H9 (cell line): ENCODE results near the gene SCN1A. TPM values are rescaled to one million over a fixed set of nuclear protein-coding genes. Genes with fewer than 3 reads are reported as not detected.

Experiments
- DNase-seq: peaks from one replicate; pipeline ENCODE4 v3.0.0-alpha.2; 2017
- H2AFZ ChIP-seq: one replicate; pipeline ENCODE4 v1.6.1; 2013; ENCODE audit warnings: mild to moderate bottlenecking, low read length, control low read depth, moderate library complexity
- H2AK5ac ChIP-seq: 2 replicates; pipeline ENCODE4 v1.6.1; 2013; ENCODE audit warnings: low read length, control low read depth, mixed read lengths; ENCODE audit not compliant: insufficient read length
- H2BK120ac ChIP-seq: one replicate; pipeline ENCODE4 v1.6.1; 2013; ENCODE audit warnings: low read depth, mild to moderate bottlenecking, low read length, control low read depth, inconsistent platforms; ENCODE audit not compliant: poor library complexity, severe bottlenecking
- H2BK12ac ChIP-seq: 2 replicates; pipeline ENCODE4 v1.6.1; 2013; ENCODE audit warnings: low read length, control low read depth, mixed read lengths, low read depth; ENCODE audit not compliant: insufficient read length
- H2BK15ac ChIP-seq: 2 replicates; pipeline ENCODE4 v1.6.1; 2013; ENCODE audit warnings: low read depth, low read length, control low read depth
- H2BK20ac ChIP-seq: one replicate; pipeline ENCODE4 v1.6.1; 2013; ENCODE audit warnings: low read depth, mild to moderate bottlenecking, low read length, control low read depth, inconsistent platforms; ENCODE audit not compliant: poor library complexity, severe bottlenecking
- H2BK5ac ChIP-seq: 2 replicates; pipeline ENCODE4 v1.6.1; 2013; ENCODE audit warnings: low read length, control low read depth, mixed read lengths; ENCODE audit not compliant: insufficient read length
- H3K14ac ChIP-seq: 2 replicates; pipeline ENCODE4 v1.6.1; 2013; ENCODE audit warnings: low read length, control low read depth; ENCODE audit not compliant: insufficient read depth
- H3K18ac ChIP-seq: 2 replicates; pipeline ENCODE4 v1.6.1; 2013; ENCODE audit warnings: low read depth, mild to moderate bottlenecking, mixed read lengths, low read length, control low read depth; ENCODE audit not compliant: insufficient read length
- H3K23ac ChIP-seq: 2 replicates; pipeline ENCODE4 v1.6.1; 2013; ENCODE audit warnings: low read length, control low read depth, mixed read lengths, low read depth; ENCODE audit not compliant: insufficient read length
- H3K23me2 ChIP-seq: 2 replicates; pipeline ENCODE4 v1.6.1; 2013; ENCODE audit warnings: low read depth, mild to moderate bottlenecking, mixed read lengths, low read length, control low read depth; ENCODE audit not compliant: insufficient read length, poor library complexity, severe bottlenecking
- H3K27ac ChIP-seq: 2 replicates; pipeline ENCODE4 v1.5.1; 2013; ENCODE audit warnings: low read length, control low read depth, mixed read lengths, low read depth; ENCODE audit not compliant: insufficient read length
- H3K27me3 ChIP-seq: 2 replicates; pipeline ENCODE4 v1.6.1; 2013; ENCODE audit warnings: low read length, control low read depth, inconsistent platforms; ENCODE audit not compliant: insufficient read depth
- H3K4ac ChIP-seq: 2 replicates; pipeline ENCODE4 v1.6.1; 2013; ENCODE audit warnings: low read depth, mild to moderate bottlenecking, control low read depth, inconsistent platforms, low read length, moderate library complexity
- H3K4me1 ChIP-seq: 2 replicates; pipeline ENCODE4 v1.6.1; 2013; ENCODE audit warnings: low read length, control low read depth, inconsistent platforms; ENCODE audit not compliant: insufficient read depth
- H3K4me2 ChIP-seq: 2 replicates; pipeline ENCODE4 v1.6.1; 2013; ENCODE audit warnings: low read length, control low read depth, mixed read lengths; ENCODE audit not compliant: insufficient read length, insufficient read depth
- H3K56ac ChIP-seq: 2 replicates; pipeline ENCODE4 v1.6.1; 2013; ENCODE audit warnings: low read depth, mild to moderate bottlenecking, mixed read lengths, low read length, control low read depth; ENCODE audit not compliant: insufficient read length
- H3K79me1 ChIP-seq: 2 replicates; pipeline ENCODE4 v1.6.1; 2013; ENCODE audit warnings: low read depth, mild to moderate bottlenecking, moderate library complexity, low read length, control low read depth, inconsistent platforms; ENCODE audit not compliant: insufficient read depth, poor library complexity, severe bottlenecking
- H3K79me2 ChIP-seq: 2 replicates; pipeline ENCODE4 v1.6.1; 2013; ENCODE audit warnings: low read length, control low read depth, inconsistent platforms; ENCODE audit not compliant: insufficient read depth
- H3K9ac ChIP-seq: 2 replicates; pipeline ENCODE4 v1.6.1; 2013; ENCODE audit warnings: low read length, control low read depth, mixed read lengths; ENCODE audit not compliant: insufficient read length; ENCODE audit errors: extremely low read depth
- H3K9me3 ChIP-seq: one replicate; pipeline ENCODE4 v1.6.1; 2013; ENCODE audit warnings: low read depth, low read length, inconsistent platforms; ENCODE audit not compliant: control insufficient read depth
- H3T11ph ChIP-seq: one replicate; pipeline ENCODE4 v1.6.1; 2013; ENCODE audit warnings: mild to moderate bottlenecking, low read length, control low read depth, inconsistent platforms
- H4K20me1 ChIP-seq: one replicate; pipeline ENCODE4 v1.6.1; 2013; ENCODE audit not compliant: control insufficient read depth, insufficient read length, insufficient read depth
- H4K5ac ChIP-seq: 2 replicates; pipeline ENCODE4 v1.6.1; 2013; ENCODE audit warnings: low read depth, mild to moderate bottlenecking, mixed read lengths, low read length, control low read depth; ENCODE audit not compliant: insufficient read length
- H4K8ac ChIP-seq: replicated peaks from 2 replicates; pipeline ENCODE4 v1.6.1; 2013; ENCODE audit warnings: low read length, control low read depth, mixed read lengths, low read depth; ENCODE audit not compliant: insufficient read length
- H4K91ac ChIP-seq: 2 replicates; pipeline ENCODE4 v1.6.1; 2013; ENCODE audit warnings: low read depth, mild to moderate bottlenecking, moderate library complexity, mixed read lengths, low read length, control low read depth; ENCODE audit not compliant: insufficient read length
- H3K27ac Mint-ChIP-seq, 3 experiments: 2 replicates in 2 of 3; 3 replicates in 1 of 3; pipeline ENCODE4 v1.8.0; 2020 to 2021; ENCODE audit warnings: mixed read lengths in 3 of 3, mild to moderate bottlenecking in 1 of 3, moderate library complexity in 1 of 3
- H3K27me3 Mint-ChIP-seq: 2 replicates; pipeline ENCODE4 v1.8.0; 2021; ENCODE audit warnings: low read depth, mild to moderate bottlenecking, moderate library complexity, mixed read lengths
- H3K36me3 Mint-ChIP-seq, 3 experiments: 2 replicates in 2 of 3; 3 replicates in 1 of 3; pipeline ENCODE4 v1.8.0; 2020 to 2021; ENCODE audit warnings: low read depth in 3 of 3, mixed read lengths in 3 of 3; ENCODE audit not compliant: insufficient read depth in 1 of 3
- H3K4me1 Mint-ChIP-seq, 2 experiments: 2 replicates each; pipeline ENCODE4 v1.8.0; 2020; ENCODE audit warnings: mixed read lengths in 2 of 2
- H3K4me3 Mint-ChIP-seq, 2 experiments: 2 replicates in 1 of 2; 3 replicates in 1 of 2; pipeline ENCODE4 v1.8.0; 2020 to 2021; ENCODE audit warnings: mild to moderate bottlenecking in 2 of 2, mixed read lengths in 2 of 2, moderate library complexity in 1 of 2
- H3K9me3 Mint-ChIP-seq, 2 experiments: 2 replicates in 1 of 2; 3 replicates in 1 of 2; pipeline ENCODE4 v1.8.0; 2020; ENCODE audit warnings: mild to moderate bottlenecking in 2 of 2, mixed read lengths in 2 of 2, moderate library complexity in 1 of 2
- WGBS: extraction: QIAGEN DNeasy Blood & Tissue Kit; methylation state at CpG from one replicate; pipeline ENCODE4 v1.1.7; 2013; ENCODE audit warnings: missing lambda C conversion rate, low lambda C conversion rate, mixed read lengths; ENCODE audit not compliant: insufficient read length; ENCODE audit errors: extremely low coverage; 5-methylcytosine and 5-hydroxymethylcytosine counted together
- total RNA-seq: library from RNA; stranded (reverse); gene quantifications from 2 replicates; pipeline ENCODE4 v1.2.1, GENCODE V29; 2021
- TF ChIP-seq, protein P1 (sequence below): fragments of 200-600 bp; sonication (generic); conservative IDR thresholded peaks from 3 replicates; pipeline ENCODE4 v1.8.0; 2021; ENCODE audit warnings: antibody characterized with exemption, mild to moderate bottlenecking

The SCN1A gene
- total RNA-seq, 1 experiment from 2014 or later: 0.13 TPM

DNA sequence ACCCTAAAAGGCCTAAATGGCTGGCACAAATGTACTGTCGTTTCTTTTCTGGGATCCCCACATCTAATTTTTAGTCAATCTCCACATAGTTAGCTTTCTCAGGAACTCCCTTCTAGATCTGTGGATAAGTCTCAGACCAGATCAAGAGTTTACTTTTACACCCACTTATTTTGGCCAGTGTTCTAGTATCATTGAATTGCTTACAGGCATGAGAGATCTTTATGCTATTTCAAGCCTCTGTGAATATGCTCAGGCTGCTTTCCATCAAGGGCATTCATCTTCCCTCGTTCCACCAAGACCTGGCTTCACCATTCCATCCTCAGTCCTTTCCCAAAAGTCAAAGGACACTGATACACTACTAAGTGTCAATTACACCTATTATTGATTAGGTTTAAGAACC, 27.8 kb upstream of the SCN1A start:
- no peaks in the 10 kb centered on the region for H3K27me3 ChIP-seq
- no peak overlapping the region for H3K4me2 ChIP-seq
- no peak overlapping the region for H3K23ac ChIP-seq
- no peaks in the 10 kb centered on the region for H3K4me1 ChIP-seq
- no peak overlapping the region for H2BK120ac ChIP-seq
- H3K27ac Mint-ChIP-seq: no peak overlapping the region
- DNase-seq: no peak
- H3K9ac ChIP-seq: no peak overlapping the region
- no peak overlapping the region for H4K5ac ChIP-seq
- no peak overlapping the region for H2BK5ac ChIP-seq
- no peaks in the 10 kb centered on the region for H3K36me3 Mint-ChIP-seq
- H4K8ac ChIP-seq: no peak overlapping the region
- H2BK15ac ChIP-seq: no peak overlapping the region
- TF ChIP-seq, protein P1, sequence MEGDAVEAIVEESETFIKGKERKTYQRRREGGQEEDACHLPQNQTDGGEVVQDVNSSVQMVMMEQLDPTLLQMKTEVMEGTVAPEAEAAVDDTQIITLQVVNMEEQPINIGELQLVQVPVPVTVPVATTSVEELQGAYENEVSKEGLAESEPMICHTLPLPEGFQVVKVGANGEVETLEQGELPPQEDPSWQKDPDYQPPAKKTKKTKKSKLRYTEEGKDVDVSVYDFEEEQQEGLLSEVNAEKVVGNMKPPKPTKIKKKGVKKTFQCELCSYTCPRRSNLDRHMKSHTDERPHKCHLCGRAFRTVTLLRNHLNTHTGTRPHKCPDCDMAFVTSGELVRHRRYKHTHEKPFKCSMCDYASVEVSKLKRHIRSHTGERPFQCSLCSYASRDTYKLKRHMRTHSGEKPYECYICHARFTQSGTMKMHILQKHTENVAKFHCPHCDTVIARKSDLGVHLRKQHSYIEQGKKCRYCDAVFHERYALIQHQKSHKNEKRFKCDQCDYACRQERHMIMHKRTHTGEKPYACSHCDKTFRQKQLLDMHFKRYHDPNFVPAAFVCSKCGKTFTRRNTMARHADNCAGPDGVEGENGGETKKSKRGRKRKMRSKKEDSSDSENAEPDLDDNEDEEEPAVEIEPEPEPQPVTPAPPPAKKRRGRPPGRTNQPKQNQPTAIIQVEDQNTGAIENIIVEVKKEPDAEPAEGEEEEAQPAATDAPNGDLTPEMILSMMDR: no peak
- no peaks in the 10 kb centered on the region for H3K9me3 Mint-ChIP-seq
- WGBS: no CpG with 5 or more reads among the region's 2 CpGs
- no peak overlapping the region for H3K4me3 Mint-ChIP-seq
- H3K79me1 ChIP-seq: no peaks in the 10 kb centered on the region
- no peak overlapping the region for H3K27ac ChIP-seq
- H3K56ac ChIP-seq: no peak overlapping the region
- no peak overlapping the region for H3K18ac ChIP-seq
- no peak overlapping the region for H3K4ac ChIP-seq
- no peaks in the 10 kb centered on the region for H3K23me2 ChIP-seq
- no peaks in the 10 kb centered on the region for H3K79me2 ChIP-seq
- 0 out of 4 replicates have a peak, but pooled peaks cover 0 to 2% of the 10 kb centered on the region in 2 experiments for H3K4me1 Mint-ChIP-seq
- H3K27me3 Mint-ChIP-seq: no peaks in the 10 kb centered on the region
- H2BK20ac ChIP-seq: no peak overlapping the region
- H3K9me3 ChIP-seq: no peaks in the 10 kb centered on the region
- H2AK5ac ChIP-seq: no peak overlapping the region
- H4K20me1 ChIP-seq: no peaks in the 10 kb centered on the region
- H2AFZ ChIP-seq: no peak overlapping the region
- no peak overlapping the region for H3T11ph ChIP-seq
- no peak overlapping the region for H4K91ac ChIP-seq
- no peak overlapping the region for H2BK12ac ChIP-seq
- no peak overlapping the region for H3K14ac ChIP-seq
